ENCODE data around the gene VAV3. TPM values are rescaled to one million over a fixed set of nuclear protein-coding genes. Genes with fewer than 3 reads are reported as not detected.

The VAV3 gene
- total and polyA plus RNA-seq, 4 experiments from 2014 or later = 0.43 to 2.9 (median 1.8) TPM

- no peaks in the 10 kb centered on the region for H3K36me3 ChIP-seq (ENCODE audit: insufficient read depth, low read length)
- ChIA-PET CTCF (ENCODE audit: partially characterized antibody) (interaction anchor here (1.4 to 2.0 kb wide), 2 partner anchors 8 to 154 kb away, joined by 4 read pairs; no protein-coding TSS in a partner anchor), POLR2A (ENCODE audit: partially characterized antibody) (no interaction called here)
- no peak overlapping the region for H3K4me3 ChIP-seq (ENCODE audit: low read length in 2 of 2)
- intact Hi-C loops (cut with micrococcal nuclease) = no loop called here
- Mint-ChIP-seq H3K4me1 (no peaks in the 10 kb centered on the region), H3K9me3 (no peaks in the 10 kb centered on the region), H3K36me3 (no peaks in the 10 kb centered on the region), H3K27ac (no peak overlapping the region), H3K4me3 (no peak overlapping the region), H3K27me3 (peaks cover 0 to 6% of the 10 kb centered on the region in 2 donors)
- no peak overlapping the region for H3K27ac ChIP-seq (ENCODE audit: low read depth, low read length)
- no peaks in the 10 kb centered on the region for H3K4me1 ChIP-seq (ENCODE audit: insufficient read depth, low read length)
- H3K27me3 ChIP-seq (ENCODE audit: insufficient read depth, low read length) = no peaks in the 10 kb centered on the region
- no peak for DNase-seq
- no peaks in the 10 kb centered on the region for H3K9me3 ChIP-seq (ENCODE audit: control insufficient read depth in 1 of 2, low read length in 2 of 2)
Measured at GRCh38 chr1:107972391-107973180, 7.6 kb upstream of the VAV3 start.

GRCh38 chr1:107966550-107966949 lies 1.6 kb upstream of the VAV3 start:
- intact Hi-C loops (cut with micrococcal nuclease) = loop anchor here (10.0 kb wide), 2 partner anchors 72 to 108 kb away; no protein-coding TSS in a partner anchor

GRCh38 chr1:107964336-107965109 lies 457 bp downstream of the VAV3 start:
- Histone ChIP-seq H3K36me3 (ENCODE audit: insufficient read depth, low read length) (no peaks in the 10 kb centered on the region), H3K4me1 (ENCODE audit: insufficient read depth, low read length) (peaks cover 21% of the 10 kb centered on the region), H3K27ac (ENCODE audit: low read depth, low read length) (peak overlapping the region; percentile 37), H3K27me3 (ENCODE audit: insufficient read depth, low read length) (no peaks in the 10 kb centered on the region), H3K9me3 (ENCODE audit: control insufficient read depth in 1 of 2, low read length in 2 of 2) (no peaks in the 10 kb centered on the region), H3K4me3 (ENCODE audit: low read length in 2 of 2) (peak overlapping the region; percentile 48 to 78)
- Mint-ChIP-seq H3K4me3 (peak overlapping the region; percentile 90 to 99 (median 93)), H3K9me3 (peaks cover 0 to 4% (median 0%) of the 10 kb centered on the region in 8 donors), H3K36me3 (peaks cover 0 to 12% of the 10 kb centered on the region in 2 donors), H3K27ac (peak overlapping the region; percentile 72 to 93 (median 89)), H3K4me1 (peaks cover 16 to 34% (median 24%) of the 10 kb centered on the region in 4 donors), H3K27me3 (peaks cover 3 to 5% of the 10 kb centered on the region in 2 donors)
- peak in 4 of 5 donors; percentile 13 to 27 (median 26) for DNase-seq
- POLR2A ChIA-PET (ENCODE audit: partially characterized antibody) = interaction anchor here (1.0 to 2.7 kb wide), 7 partner anchors 10 to 179 kb away, joined by 3 to 10 read pairs (median 4); no protein-coding TSS in a partner anchor
- CTCF ChIA-PET (ENCODE audit: partially characterized antibody) = interaction anchor here (0.9 to 2.4 kb wide), 14 partner anchors 8 to 181 kb away, joined by 3 to 24 read pairs (median 4); no protein-coding TSS in a partner anchor
- intact Hi-C loops (cut with micrococcal nuclease) = loop anchor here (1.0 to 10.0 kb wide), 5 partner anchors 70 to 235 kb away; no protein-coding TSS in a partner anchor

More at GRCh38 chr1:107966550-107966949, 1.6 kb upstream of the VAV3 start:
- Mint-ChIP-seq H3K4me1 (peaks cover 12 to 31% (median 24%) of the 10 kb centered on the region in 4 donors), H3K27me3 (peaks cover 3 to 6% of the 10 kb centered on the region in 2 donors), H3K9me3 (no peaks in the 10 kb centered on the region), H3K36me3 (peaks cover 0 to 12% of the 10 kb centered on the region in 2 donors), H3K4me3 (peak overlapping the region in 7 of 8 donors; percentile 6 to 89 (median 60)), H3K27ac (no peak overlapping the region)
- H3K9me3 ChIP-seq (ENCODE audit: control insufficient read depth in 1 of 2, low read length in 2 of 2) = no peaks in the 10 kb centered on the region
- CTCF ChIA-PET (ENCODE audit: partially characterized antibody) = no interaction called here
- H3K4me3 ChIP-seq (ENCODE audit: low read length in 2 of 2) = no peak overlapping the region
- no peaks in the 10 kb centered on the region for H3K36me3 ChIP-seq (ENCODE audit: insufficient read depth, low read length)
- H3K27me3 ChIP-seq (ENCODE audit: insufficient read depth, low read length) = no peaks in the 10 kb centered on the region
- no peak overlapping the region for H3K27ac ChIP-seq (ENCODE audit: low read depth, low read length)
- POLR2A ChIA-PET (ENCODE audit: partially characterized antibody) = no interaction called here
- no peak for DNase-seq
- peaks cover 21% of the 10 kb centered on the region for H3K4me1 ChIP-seq (ENCODE audit: insufficient read depth, low read length)

GRCh38 chr1:107963601-107964335 lies 1.2 kb downstream of the VAV3 start:
- Mint-ChIP-seq H3K9me3 (peaks cover 0 to 5% (median 0%) of the 10 kb centered on the region in 8 donors), H3K27ac (peak overlapping the region; percentile 72 to 93 (median 89)), H3K4me1 (peaks cover 17 to 34% (median 24%) of the 10 kb centered on the region in 4 donors), H3K36me3 (peaks cover 0 to 12% of the 10 kb centered on the region in 2 donors), H3K27me3 (peaks cover 3 to 4% of the 10 kb centered on the region in 2 donors), H3K4me3 (peak overlapping the region; percentile 90 to 99 (median 93))
- ChIA-PET POLR2A (ENCODE audit: partially characterized antibody) (interaction anchor here (1.0 to 2.7 kb wide), 7 partner anchors 29 to 178 kb away, joined by 3 to 10 read pairs (median 4); no protein-coding TSS in a partner anchor), CTCF (ENCODE audit: partially characterized antibody) (interaction anchor here (0.9 to 2.4 kb wide), 13 partner anchors 9 to 180 kb away, joined by 3 to 24 read pairs (median 5); no protein-coding TSS in a partner anchor)
- intact Hi-C loops (cut with micrococcal nuclease) = loop anchor here (1.0 to 10.0 kb wide), 5 partner anchors 69 to 236 kb away; no protein-coding TSS in a partner anchor
- H3K4me3 ChIP-seq (ENCODE audit: low read length in 2 of 2) = peak overlapping the region; percentile 48 to 78
- H3K36me3 ChIP-seq (ENCODE audit: insufficient read depth, low read length) = no peaks in the 10 kb centered on the region
- no peaks in the 10 kb centered on the region for H3K27me3 ChIP-seq (ENCODE audit: insufficient read depth, low read length)
- peak overlapping the region; percentile 37 for H3K27ac ChIP-seq (ENCODE audit: low read depth, low read length)
- H3K4me1 ChIP-seq (ENCODE audit: insufficient read depth, low read length) = peaks cover 21% of the 10 kb centered on the region
- peak; percentile 44 to 64 (median 58) for DNase-seq
- H3K9me3 ChIP-seq (ENCODE audit: control insufficient read depth in 1 of 2, low read length in 2 of 2) = no peaks in the 10 kb centered on the region

- H3K4me3 Mint-ChIP-seq = peak overlapping the region; percentile 49 to 99 (median 93)
- peak overlapping the region; percentile 72 to 93 (median 90) for H3K27ac Mint-ChIP-seq
- H3K36me3 Mint-ChIP-seq = peaks cover 0 to 12% of the 10 kb centered on the region in 2 donors
- POLR2A ChIA-PET (ENCODE audit: partially characterized antibody) = interaction anchor here (1.0 to 2.7 kb wide), 5 partner anchors 34 to 177 kb away, joined by 3 to 10 read pairs (median 4); no protein-coding TSS in a partner anchor
- H3K9me3 ChIP-seq (ENCODE audit: control insufficient read depth in 1 of 2, low read length in 2 of 2) = no peaks in the 10 kb centered on the region
- CTCF ChIA-PET (ENCODE audit: partially characterized antibody) = interaction anchor here (1.2 to 2.4 kb wide), 9 partner anchors 14 to 180 kb away, joined by 3 to 24 read pairs (median 5); no protein-coding TSS in a partner anchor
- H3K4me1 ChIP-seq (ENCODE audit: insufficient read depth, low read length) = peaks cover 21% of the 10 kb centered on the region
- peaks cover 17 to 34% (median 24%) of the 10 kb centered on the region in 4 donors for H3K4me1 Mint-ChIP-seq
- H3K9me3 Mint-ChIP-seq = peaks cover 0 to 5% (median 0%) of the 10 kb centered on the region in 8 donors
- H3K27ac ChIP-seq (ENCODE audit: low read depth, low read length) = peak overlapping the region; percentile 37
- intact Hi-C loops (cut with micrococcal nuclease) = loop anchor here (5.0 to 10.0 kb wide), 3 partner anchors 68 to 181 kb away; no protein-coding TSS in a partner anchor
- H3K4me3 ChIP-seq (ENCODE audit: low read length in 2 of 2) = peak overlapping the region in 1 of 2 donors; percentile 78
- peaks cover 2 to 3% of the 10 kb centered on the region in 2 donors for H3K27me3 Mint-ChIP-seq
- H3K36me3 ChIP-seq (ENCODE audit: insufficient read depth, low read length) = no peaks in the 10 kb centered on the region
- DNase-seq = no peak
- no peaks in the 10 kb centered on the region for H3K27me3 ChIP-seq (ENCODE audit: insufficient read depth, low read length)
Measured at GRCh38 chr1:107963008-107963407, 2.0 kb downstream of the VAV3 start.

GRCh38 chr1:107954719-107955415 lies 10.1 kb downstream of the VAV3 start:
- no peaks in the 10 kb centered on the region for H3K36me3 ChIP-seq (ENCODE audit: insufficient read depth, low read length)
- no peak overlapping the region for H3K4me3 ChIP-seq (ENCODE audit: low read length in 2 of 2)
- no peak overlapping the region for H3K27ac ChIP-seq (ENCODE audit: low read depth, low read length)
- Mint-ChIP-seq H3K36me3 (no peaks in the 10 kb centered on the region), H3K27me3 (no peaks in the 10 kb centered on the region), H3K9me3 (peaks cover 0 to 4% (median 0%) of the 10 kb centered on the region in 8 donors), H3K27ac (no peak overlapping the region), H3K4me3 (no peak overlapping the region), H3K4me1 (peaks cover 8 to 27% (median 11%) of the 10 kb centered on the region in 4 donors)
- H3K9me3 ChIP-seq (ENCODE audit: control insufficient read depth in 1 of 2, low read length in 2 of 2) = no peaks in the 10 kb centered on the region
- CTCF ChIA-PET (ENCODE audit: partially characterized antibody) = no interaction called here
- H3K4me1 ChIP-seq (ENCODE audit: insufficient read depth, low read length) = peaks cover 2% of the 10 kb centered on the region
- H3K27me3 ChIP-seq (ENCODE audit: insufficient read depth, low read length) = no peaks in the 10 kb centered on the region
- intact Hi-C loops (cut with micrococcal nuclease) = no loop called here
- DNase-seq = no peak
- POLR2A ChIA-PET (ENCODE audit: partially characterized antibody) = no interaction called here

Data from CD4-positive, alpha-beta memory T cell (primary cell).